SK-N-SH (cell line): ENCODE results near the gene POPDC3. TPM values are rescaled to one million over a fixed set of nuclear protein-coding genes. Genes with fewer than 3 reads are reported as not detected.

Source experiments
- CTCF ChIA-PET: fragments of 300-600, 350-600 bp; formaldehyde crosslinking; extraction: SDS; loops from one replicate; lab custom pipeline; 2021; lab: Yijun Ruan, JAX
- POLR2A ChIA-PET: fragments of 350-600 bp; sonication (Branson Sonifier 250); formaldehyde crosslinking; extraction: SDS; loops from one replicate; lab custom pipeline; 2020; ENCODE audit warnings: antibody characterized with exemption, inconsistent platforms; lab: Yijun Ruan, JAX
- DNase-seq: peaks from one replicate; pipeline ENCODE4 v3.0.0; 2012
- H2AFZ ChIP-seq: fragments of 200-600 bp; sonication (generic); 2 replicates; pipeline ENCODE4 v1.8.1; 2016; ENCODE audit warnings: antibody characterized with exemption, mild to moderate bottlenecking, low read depth
- H3F3A ChIP-seq: fragments of 200-600 bp; sonication (generic); replicated peaks from 2 replicates; pipeline ENCODE3; 2016; ENCODE audit warnings: antibody characterized with exemption, mild to moderate bottlenecking; ENCODE audit not compliant: insufficient read depth
- H3K27ac ChIP-seq, 2 experiments: fragments of 200-500 bp in 1 of 2; fragments of 200-600 bp in 1 of 2; sonication (Bioruptor generic) in 1 of 2; sonication (generic), shearing (Covaris generic) in 1 of 2; 2 replicates each; pipeline versions ENCODE4 v1.5.1 to v1.6.1; 2014 to 2016; ENCODE audit warnings: low read depth in 2 of 2, inconsistent platforms in 1 of 2, low read length in 1 of 2, mild to moderate bottlenecking in 1 of 2, mixed read lengths in 1 of 2
- H3K27me3 ChIP-seq: fragments of 200-600 bp; sonication (generic), shearing (Covaris generic); 2 replicates; pipeline ENCODE4 v1.6.1; 2016; ENCODE audit warnings: mixed run types; ENCODE audit not compliant: insufficient read depth
- H3K36me3 ChIP-seq, 2 experiments: fragments of 200-500 bp in 1 of 2; fragments of 200-600 bp in 1 of 2; sonication (Bioruptor generic) in 1 of 2; sonication (generic) in 1 of 2; replicated peaks in 1 of 2; 2 replicates each; pipeline versions ENCODE3 to v1.5.1; 2014 to 2016; ENCODE audit warnings: low read length in 1 of 2, mild to moderate bottlenecking in 1 of 2; ENCODE audit not compliant: insufficient read depth in 2 of 2, control insufficient read depth in 1 of 2
- H3K4me1 ChIP-seq, 2 experiments: fragments of 200-500 bp in 1 of 2; fragments of 200-600 bp in 1 of 2; sonication (Bioruptor generic) in 1 of 2; sonication (generic), shearing (Covaris generic) in 1 of 2; 2 replicates each; pipeline versions ENCODE4 v1.5.1 to v1.6.1; 2014 to 2016; ENCODE audit warnings: low read depth in 1 of 2, low read length in 1 of 2, mixed run types in 1 of 2; ENCODE audit not compliant: insufficient read depth in 2 of 2, control insufficient read depth in 1 of 2
- H3K4me2 ChIP-seq: fragments of 200-600 bp; sonication (generic), shearing (Covaris generic); 2 replicates; pipeline ENCODE4 v1.6.1; 2017; ENCODE audit warnings: mixed run types
- H3K4me3 ChIP-seq, 2 experiments: fragments of 200-500 bp in 1 of 2; fragments of 200-600 bp in 1 of 2; sonication (Bioruptor generic) in 1 of 2; sonication (generic), shearing (Covaris generic) in 1 of 2; 2 replicates each; pipeline versions ENCODE4 v1.5.1 to v1.8.1; 2014 to 2016; ENCODE audit warnings: low read depth in 2 of 2, inconsistent platforms in 1 of 2, low read length in 1 of 2, mild to moderate bottlenecking in 1 of 2, mixed read lengths in 1 of 2, moderate library complexity in 1 of 2
- H3K79me2 ChIP-seq: fragments of 200-600 bp; sonication (generic); 2 replicates; pipeline ENCODE4 v1.8.1; 2017; ENCODE audit warnings: mild to moderate bottlenecking; ENCODE audit not compliant: insufficient read depth
- H3K9ac ChIP-seq: fragments of 200-600 bp; sonication (generic); 2 replicates; pipeline ENCODE4 v1.6.1; 2017; ENCODE audit warnings: mixed run types
- H3K9me2 ChIP-seq: fragments of 200-600 bp; sonication (generic); 2 replicates; pipeline ENCODE4 v1.6.1; 2017; ENCODE audit warnings: mixed run types
- H3K9me3 ChIP-seq: fragments of 200-600 bp; sonication (generic); 2 replicates; pipeline ENCODE4 v1.6.1; 2017; ENCODE audit warnings: mixed run types, mild to moderate bottlenecking, moderate library complexity
- H4K20me1 ChIP-seq: fragments of 200-600 bp; sonication (generic); 2 replicates; pipeline ENCODE4 v1.6.1; 2017; ENCODE audit warnings: mild to moderate bottlenecking, mixed run types; ENCODE audit not compliant: insufficient read depth
- CHD2 ChIP-seq: fragments of 150-350 bp; IDR thresholded peaks from 2 replicates; pipeline ENCODE4 v1.6.1; 2018; ENCODE audit warnings: low read length; ENCODE audit not compliant: partially characterized antibody
- ELF1 ChIP-seq: IDR thresholded peaks from 2 replicates; pipeline ENCODE4 v1.4.0; 2012
- EP300 ChIP-seq, 2 experiments: IDR thresholded peaks; 2 replicates each; pipeline versions ENCODE4 v1.4.0 to v1.6.1; 2012; ENCODE audit warnings: borderline replicate concordance in 1 of 2, low read depth in 1 of 2, low read length in 1 of 2
- EZH2phosphoT487 ChIP-seq: fragments of 200-600 bp; sonication (generic); IDR thresholded peaks from 2 replicates; pipeline ENCODE4 v1.6.1; 2017; ENCODE audit warnings: low read depth, mixed run types, mild to moderate bottlenecking, antibody characterized with exemption, moderate library complexity, borderline replicate concordance
- FOSL2 ChIP-seq: IDR thresholded peaks from 2 replicates; pipeline ENCODE4 v1.4.0; 2012; ENCODE audit warnings: low read depth, mild to moderate bottlenecking, moderate library complexity, borderline replicate concordance
- FOXJ3 ChIP-seq: sonication (generic); formaldehyde crosslinking; IDR thresholded peaks from 2 replicates; pipeline ENCODE4 v1.5.1; 2020; ENCODE audit warnings: mild to moderate bottlenecking, missing genetic modification reagents
- GABPA ChIP-seq: IDR thresholded peaks from 2 replicates; pipeline ENCODE4 v1.4.0; 2012; ENCODE audit warnings: low read depth, mild to moderate bottlenecking
- GATA2 ChIP-seq: sonication (generic); formaldehyde crosslinking; IDR thresholded peaks from 2 replicates; pipeline ENCODE4 v1.5.0; 2020; ENCODE audit warnings: mild to moderate bottlenecking, missing genetic modification reagents
- JUND ChIP-seq: IDR thresholded peaks from 2 replicates; pipeline ENCODE4 v1.4.0; 2012
- MXI1 ChIP-seq: IDR thresholded peaks from 2 replicates; pipeline ENCODE4 v1.6.1; 2012; ENCODE audit warnings: mild to moderate bottlenecking, low read depth, low read length, improper control_type of control experiment
- RAD21 ChIP-seq: IDR thresholded peaks from 2 replicates; pipeline ENCODE4 v1.6.1; 2012; ENCODE audit warnings: mild to moderate bottlenecking, low read length
- RFX5 ChIP-seq: IDR thresholded peaks from 2 replicates; pipeline ENCODE4 v1.6.1; 2012; ENCODE audit warnings: mild to moderate bottlenecking, improper control_type of control experiment, low read length
- RXRA ChIP-seq: IDR thresholded peaks from 2 replicates; pipeline ENCODE4 v1.4.0; 2012; ENCODE audit warnings: low read depth, mild to moderate bottlenecking, borderline replicate concordance
- TAF1 ChIP-seq: IDR thresholded peaks from 2 replicates; pipeline ENCODE4 v1.6.1; 2012; ENCODE audit warnings: low read depth, mild to moderate bottlenecking, low read length, moderate library complexity, borderline replicate concordance
- TCF12 ChIP-seq: IDR thresholded peaks from 2 replicates; pipeline ENCODE4 v1.4.0; 2012
- TEAD4 ChIP-seq: IDR thresholded peaks from 2 replicates; pipeline ENCODE4 v1.4.0; 2012; ENCODE audit warnings: mild to moderate bottlenecking, borderline replicate concordance; ENCODE audit not compliant: insufficient read depth
- YY1 ChIP-seq: IDR thresholded peaks from 2 replicates; pipeline ENCODE4 v1.4.0; 2012; ENCODE audit warnings: low read depth, mild to moderate bottlenecking
- WGBS: methylation state at CpG from one replicate; pipeline ENCODE4 v1.1.6; 2017; ENCODE audit warnings: low lambda C conversion rate; 5-methylcytosine and 5-hydroxymethylcytosine counted together
- polyA plus RNA-seq, 3 experiments: library from polyadenylated mRNA; depleted of rRNA; stranded (reverse); fragments of >200 nt; gene quantifications; 2 replicates each; pipeline ENCODE4 v1.2.3, GENCODE V29; 2012
- TF ChIP-seq, protein P1 (sequence below): IDR thresholded peaks from 2 replicates; pipeline ENCODE4 v1.4.0; 2012; ENCODE audit warnings: low read depth, borderline replicate concordance
- TF ChIP-seq, protein P2 (sequence below): IDR thresholded peaks from 2 replicates; pipeline ENCODE4 v1.4.0; 2012; ENCODE audit warnings: low read depth
- TF ChIP-seq, protein P3 (sequence below): fragments of 150-350 bp; IDR thresholded peaks from 2 replicates; pipeline ENCODE4 v1.6.1; 2017; ENCODE audit warnings: antibody characterized with exemption, low read length, low read depth, borderline replicate concordance
- TF ChIP-seq, protein P4 (sequence below): IDR thresholded peaks from 2 replicates; pipeline ENCODE4 v1.4.0; 2012; ENCODE audit warnings: low read depth, borderline replicate concordance
- TF ChIP-seq, protein P5 (sequence below): fragments of 150-350 bp; IDR thresholded peaks from 2 replicates; pipeline ENCODE4 v1.6.1; 2016; ENCODE audit warnings: mild to moderate bottlenecking, low read depth, low read length
- TF ChIP-seq, protein P6 (sequence below): IDR thresholded peaks from 2 replicates; pipeline ENCODE4; 2012

Gene POPDC3
- polyA plus RNA-seq, 1 of the 3 experiments (the other 2 are of a cell fraction): 19.0 TPM

DNA sequence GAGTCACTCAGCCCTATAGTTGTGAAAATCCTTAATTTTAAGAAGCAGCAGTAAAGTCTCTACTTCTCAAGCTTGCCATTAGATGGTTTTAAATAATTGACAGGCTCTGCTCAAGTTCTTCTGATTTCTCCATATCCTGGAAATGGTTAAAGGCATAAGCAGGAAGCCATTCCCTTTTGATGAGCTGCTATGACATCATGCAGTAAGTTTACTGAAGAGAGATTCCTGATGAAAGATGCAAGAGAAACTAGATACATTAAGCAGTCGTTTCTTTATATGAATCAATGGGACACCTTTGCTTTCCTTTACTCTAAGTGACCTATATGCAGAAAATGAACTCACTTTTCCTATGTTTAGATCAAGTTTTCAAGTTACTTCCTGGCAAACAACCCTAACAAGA is 9.8 kb downstream of the POPDC3 start:
- peaks cover 64% of the 10 kb centered on the region for H3K79me2 ChIP-seq
- CTCF ChIA-PET: interaction anchor here (0.7 kb wide), 2 partner anchors 148 to 194 kb away, joined by 3 read pairs; no protein-coding TSS in a partner anchor
- peak overlapping the region; percentile 27 for H3K4me2 ChIP-seq

DNA sequence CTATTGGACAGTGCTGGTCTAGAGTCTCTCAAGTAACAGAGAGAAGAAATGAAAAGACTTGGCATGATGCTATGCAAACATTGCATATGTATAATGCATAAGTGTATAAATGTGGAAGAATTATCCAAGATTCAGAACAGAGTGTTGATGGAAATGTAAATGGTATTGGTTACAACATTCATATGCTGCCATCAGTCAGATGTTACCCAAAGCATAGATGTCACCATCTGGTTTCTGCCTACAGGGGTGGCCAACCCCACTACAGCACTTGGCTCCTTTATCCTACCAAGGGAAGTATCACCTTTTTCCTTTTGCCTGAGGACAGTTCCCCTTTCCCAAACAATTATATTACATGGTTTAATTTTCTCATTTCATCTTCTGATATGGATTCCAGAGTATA is 11.9 kb downstream of the POPDC3 start:
- CTCF ChIA-PET: no interaction called here
- TF ChIP-seq YY1 (no peak), FOXJ3 (CRISPR knock-in tag) (no peak), TCF12 (no peak), CHD2 (no peak), RAD21 (no peak), RFX5 (no peak), EZH2phosphoT487 (no peak), GABPA (no peak), RXRA (no peak), GATA2 (CRISPR knock-in tag) (no peak), EP300 (IDR thresholded peaks at IDR 0.05; ENCODE audit: borderline replicate concordance in 1 of 2, low read depth in 1 of 2, low read length in 1 of 2) (no peak), MXI1 (no peak), JUND (no peak)
- TF ChIP-seq, protein P1, sequence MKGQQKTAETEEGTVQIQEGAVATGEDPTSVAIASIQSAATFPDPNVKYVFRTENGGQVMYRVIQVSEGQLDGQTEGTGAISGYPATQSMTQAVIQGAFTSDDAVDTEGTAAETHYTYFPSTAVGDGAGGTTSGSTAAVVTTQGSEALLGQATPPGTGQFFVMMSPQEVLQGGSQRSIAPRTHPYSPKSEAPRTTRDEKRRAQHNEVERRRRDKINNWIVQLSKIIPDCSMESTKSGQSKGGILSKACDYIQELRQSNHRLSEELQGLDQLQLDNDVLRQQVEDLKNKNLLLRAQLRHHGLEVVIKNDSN: no peak
- TF ChIP-seq, protein P2, sequence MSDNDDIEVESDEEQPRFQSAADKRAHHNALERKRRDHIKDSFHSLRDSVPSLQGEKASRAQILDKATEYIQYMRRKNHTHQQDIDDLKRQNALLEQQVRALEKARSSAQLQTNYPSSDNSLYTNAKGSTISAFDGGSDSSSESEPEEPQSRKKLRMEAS: no peak
- TF ChIP-seq, protein P3, sequence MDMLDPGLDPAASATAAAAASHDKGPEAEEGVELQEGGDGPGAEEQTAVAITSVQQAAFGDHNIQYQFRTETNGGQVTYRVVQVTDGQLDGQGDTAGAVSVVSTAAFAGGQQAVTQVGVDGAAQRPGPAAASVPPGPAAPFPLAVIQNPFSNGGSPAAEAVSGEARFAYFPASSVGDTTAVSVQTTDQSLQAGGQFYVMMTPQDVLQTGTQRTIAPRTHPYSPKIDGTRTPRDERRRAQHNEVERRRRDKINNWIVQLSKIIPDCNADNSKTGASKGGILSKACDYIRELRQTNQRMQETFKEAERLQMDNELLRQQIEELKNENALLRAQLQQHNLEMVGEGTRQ: no peak
- TF ChIP-seq, protein P4, sequence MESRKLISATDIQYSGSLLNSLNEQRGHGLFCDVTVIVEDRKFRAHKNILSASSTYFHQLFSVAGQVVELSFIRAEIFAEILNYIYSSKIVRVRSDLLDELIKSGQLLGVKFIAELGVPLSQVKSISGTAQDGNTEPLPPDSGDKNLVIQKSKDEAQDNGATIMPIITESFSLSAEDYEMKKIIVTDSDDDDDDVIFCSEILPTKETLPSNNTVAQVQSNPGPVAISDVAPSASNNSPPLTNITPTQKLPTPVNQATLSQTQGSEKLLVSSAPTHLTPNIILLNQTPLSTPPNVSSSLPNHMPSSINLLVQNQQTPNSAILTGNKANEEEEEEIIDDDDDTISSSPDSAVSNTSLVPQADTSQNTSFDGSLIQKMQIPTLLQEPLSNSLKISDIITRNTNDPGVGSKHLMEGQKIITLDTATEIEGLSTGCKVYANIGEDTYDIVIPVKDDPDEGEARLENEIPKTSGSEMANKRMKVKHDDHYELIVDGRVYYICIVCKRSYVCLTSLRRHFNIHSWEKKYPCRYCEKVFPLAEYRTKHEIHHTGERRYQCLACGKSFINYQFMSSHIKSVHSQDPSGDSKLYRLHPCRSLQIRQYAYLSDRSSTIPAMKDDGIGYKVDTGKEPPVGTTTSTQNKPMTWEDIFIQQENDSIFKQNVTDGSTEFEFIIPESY: no peak
- TF ChIP-seq, protein P5, sequence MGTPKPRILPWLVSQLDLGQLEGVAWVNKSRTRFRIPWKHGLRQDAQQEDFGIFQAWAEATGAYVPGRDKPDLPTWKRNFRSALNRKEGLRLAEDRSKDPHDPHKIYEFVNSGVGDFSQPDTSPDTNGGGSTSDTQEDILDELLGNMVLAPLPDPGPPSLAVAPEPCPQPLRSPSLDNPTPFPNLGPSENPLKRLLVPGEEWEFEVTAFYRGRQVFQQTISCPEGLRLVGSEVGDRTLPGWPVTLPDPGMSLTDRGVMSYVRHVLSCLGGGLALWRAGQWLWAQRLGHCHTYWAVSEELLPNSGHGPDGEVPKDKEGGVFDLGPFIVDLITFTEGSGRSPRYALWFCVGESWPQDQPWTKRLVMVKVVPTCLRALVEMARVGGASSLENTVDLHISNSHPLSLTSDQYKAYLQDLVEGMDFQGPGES: no peak

More for the DNA sequence above, 9.8 kb downstream of the POPDC3 start:
- no peaks in the 10 kb centered on the region for H3K9me2 ChIP-seq
- H3K27me3 ChIP-seq: no peaks in the 10 kb centered on the region
- peak overlapping the region in 1 of 2 experiments; percentile 30; a peak in 1 of 4 replicates for H3K27ac ChIP-seq
- H3K9me3 ChIP-seq: no peaks in the 10 kb centered on the region
- peak overlapping the region; percentile 31; the same call in 1 of the 2 replicates for H2AFZ ChIP-seq
- peaks cover 9% of the 10 kb centered on the region for H3F3A ChIP-seq
- H3K36me3 ChIP-seq: no peaks in the 10 kb centered on the region
- H3K4me1 ChIP-seq: peaks cover 0 to 12% of the 10 kb centered on the region in 2 experiments; a peak in 2 of 4 replicates
- H4K20me1 ChIP-seq: no peaks in the 10 kb centered on the region
- no peak for DNase-seq
- 9% methylated on average over 1 of the region's 1 CpG for WGBS
- H3K4me3 ChIP-seq: no peak overlapping the region
- TF ChIP-seq FOSL2: 0 out of 2 replicates have a peak, but pooled peaks have one; percentile 25
- peak; percentile 25; the same call in 1 of the 2 replicates for TF ChIP-seq JUND
- no peak for TF ChIP-seq EZH2phosphoT487
- TF ChIP-seq ELF1: no peak; the same call in 1 of the 2 replicates
- peak; percentile 15 for TF ChIP-seq TCF12
- no peak for TF ChIP-seq TEAD4
- TF ChIP-seq GABPA: no peak
- TF ChIP-seq, protein P6, sequence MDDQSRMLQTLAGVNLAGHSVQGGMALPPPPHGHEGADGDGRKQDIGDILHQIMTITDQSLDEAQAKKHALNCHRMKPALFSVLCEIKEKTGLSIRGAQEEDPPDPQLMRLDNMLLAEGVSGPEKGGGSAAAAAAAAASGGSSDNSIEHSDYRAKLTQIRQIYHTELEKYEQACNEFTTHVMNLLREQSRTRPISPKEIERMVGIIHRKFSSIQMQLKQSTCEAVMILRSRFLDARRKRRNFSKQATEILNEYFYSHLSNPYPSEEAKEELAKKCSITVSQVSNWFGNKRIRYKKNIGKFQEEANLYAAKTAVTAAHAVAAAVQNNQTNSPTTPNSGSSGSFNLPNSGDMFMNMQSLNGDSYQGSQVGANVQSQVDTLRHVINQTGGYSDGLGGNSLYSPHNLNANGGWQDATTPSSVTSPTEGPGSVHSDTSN: peak; percentile 48; the same call in 1 of the 2 replicates
- TF ChIP-seq TAF1: no peak
- POLR2A ChIA-PET: no interaction called here
- H3K9ac ChIP-seq: no peak overlapping the region

More for the DNA sequence above, 11.9 kb downstream of the POPDC3 start:
- no peak overlapping the region for H3K9ac ChIP-seq
- no peak overlapping the region for H3K4me3 ChIP-seq
- H2AFZ ChIP-seq: no peak overlapping the region
- no peaks in the 10 kb centered on the region for H3K9me3 ChIP-seq
- H3K4me1 ChIP-seq: peaks cover 8 to 19% of the 10 kb centered on the region in 2 experiments; a peak in 3 of 4 replicates
- POLR2A ChIA-PET: no interaction called here
- peaks cover 50% of the 10 kb centered on the region for H3K79me2 ChIP-seq
- no peaks in the 10 kb centered on the region for H3K9me2 ChIP-seq
- H3K36me3 ChIP-seq: no peaks in the 10 kb centered on the region
- no peak for DNase-seq
- H3K4me2 ChIP-seq: no peak overlapping the region
- no peak overlapping the region for H3K27ac ChIP-seq
- H3K27me3 ChIP-seq: no peaks in the 10 kb centered on the region
- no peaks in the 10 kb centered on the region for H3F3A ChIP-seq
- no peaks in the 10 kb centered on the region for H4K20me1 ChIP-seq
